Activated CD4-positive, alpha-beta T cell treated with anti-CD3 and anti-CD28 coated beads, Interleukin-2, amount 10 ng/mL, durations not matched to agents 24 days and 14 days (primary cell): ENCODE measurements around the gene CSNK2A1. TPM values are rescaled to one million over a fixed set of nuclear protein-coding genes. Genes with fewer than 3 reads are reported as not detected.

Experiments used
- DNase-seq: peaks from one replicate; pipeline ENCODE4 v3.0.0; 2022
- H3K27ac Mint-ChIP-seq: one replicate; pipeline ENCODE4 v1.8.0; 2022; ENCODE audit warnings: mild to moderate bottlenecking, mixed read lengths
- H3K27me3 Mint-ChIP-seq: one replicate; pipeline ENCODE4 v1.8.0; 2022; ENCODE audit warnings: mixed read lengths
- H3K36me3 Mint-ChIP-seq: one replicate; pipeline ENCODE4 v1.8.0; 2022; ENCODE audit warnings: low read depth, mild to moderate bottlenecking, mixed read lengths
- H3K4me1 Mint-ChIP-seq: one replicate; pipeline ENCODE4 v1.8.0; 2021; ENCODE audit warnings: mixed read lengths
- H3K4me3 Mint-ChIP-seq: one replicate; pipeline ENCODE4 v1.8.0; 2022; ENCODE audit warnings: mild to moderate bottlenecking, moderate library complexity, mixed read lengths
- H3K9me3 Mint-ChIP-seq: one replicate; pipeline ENCODE4 v1.8.0; 2021; ENCODE audit warnings: mixed read lengths
- intact Hi-C: fragments of 100-400 bp; cut with micrococcal nuclease; formaldehyde crosslinking; loops from one replicate; pipeline ENCODE4 v1.15.1; 2023
- total RNA-seq: library from RNA; stranded (reverse); gene quantifications from 2 replicates; pipeline ENCODE4 v1.2.3, GENCODE V29; 2022

The CSNK2A1 gene
- total RNA-seq, 1 donor from 2014 or later = 179 TPM

DNA sequence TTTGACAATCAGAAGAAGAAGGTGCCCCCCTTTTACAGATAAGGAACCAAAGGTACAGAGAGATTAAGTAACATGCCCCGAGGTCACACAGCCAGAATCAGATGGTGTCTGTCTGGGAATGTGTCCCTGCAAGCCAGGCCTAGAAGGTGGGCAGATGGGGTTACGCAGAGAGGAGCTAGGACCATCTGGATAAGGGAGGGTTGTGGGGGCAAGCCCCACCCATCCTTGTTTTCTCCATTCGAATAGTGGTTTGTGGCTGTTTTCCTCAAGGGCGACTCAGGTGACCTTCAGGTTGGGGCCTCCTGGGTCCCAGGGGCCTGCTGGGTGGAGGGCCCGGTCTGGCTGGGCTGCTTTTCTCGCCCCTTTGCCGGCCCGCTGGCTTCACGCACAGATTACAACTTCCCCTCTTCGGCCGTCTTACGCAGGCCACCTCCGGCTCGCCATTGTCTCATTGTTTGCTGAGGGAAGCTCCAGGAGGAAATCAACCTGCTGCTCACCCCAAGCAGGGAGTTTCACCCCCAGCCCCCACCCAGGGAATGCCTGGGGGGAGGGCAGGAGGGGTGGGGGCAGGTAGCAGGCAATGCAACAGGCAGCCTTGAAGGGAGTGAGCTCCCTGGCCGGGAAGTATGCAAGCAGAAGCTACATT is 30.8 kb upstream of the CSNK2A1 start:
- intact Hi-C loops = no loop called here
- Mint-ChIP-seq H3K4me1 (no peaks in the 10 kb centered on the region), H3K27ac (no peak overlapping the region), H3K9me3 (no peaks in the 10 kb centered on the region), H3K4me3 (no peak overlapping the region), H3K36me3 (no peaks in the 10 kb centered on the region), H3K27me3 (peaks cover 27% of the 10 kb centered on the region)
- no peak for DNase-seq

GRCh38 chr20:573414-574296 is 30.1 kb upstream of the CSNK2A1 start:
- intact Hi-C loops = no loop called here
- H3K27me3 Mint-ChIP-seq = peaks cover 30% of the 10 kb centered on the region

GRCh38 chr20:572727-573126 is 29.1 kb upstream of the CSNK2A1 start:
- DNase-seq = no peak
- Mint-ChIP-seq H3K36me3 (no peaks in the 10 kb centered on the region), H3K4me1 (no peaks in the 10 kb centered on the region), H3K27ac (no peak overlapping the region), H3K27me3 (peaks cover 31% of the 10 kb centered on the region), H3K9me3 (no peaks in the 10 kb centered on the region), H3K4me3 (no peak overlapping the region)
- intact Hi-C loops = no loop called here

More at GRCh38 chr20:573414-574296, 30.1 kb upstream of the CSNK2A1 start:
- no peaks in the 10 kb centered on the region for H3K9me3 Mint-ChIP-seq
- H3K4me1 Mint-ChIP-seq = no peaks in the 10 kb centered on the region
- H3K36me3 Mint-ChIP-seq = no peaks in the 10 kb centered on the region
- no peak overlapping the region for H3K27ac Mint-ChIP-seq
- H3K4me3 Mint-ChIP-seq = no peak overlapping the region
- DNase-seq = no peak

GRCh38 chr20:571754-572441 is 28.3 kb upstream of the CSNK2A1 start:
- H3K4me1 Mint-ChIP-seq = no peaks in the 10 kb centered on the region
- no peak for DNase-seq
- H3K9me3 Mint-ChIP-seq = no peaks in the 10 kb centered on the region
- intact Hi-C loops = no loop called here
- no peak overlapping the region for H3K27ac Mint-ChIP-seq
- H3K27me3 Mint-ChIP-seq = peaks cover 34% of the 10 kb centered on the region
- H3K36me3 Mint-ChIP-seq = no peaks in the 10 kb centered on the region
- no peak overlapping the region for H3K4me3 Mint-ChIP-seq

DNA sequence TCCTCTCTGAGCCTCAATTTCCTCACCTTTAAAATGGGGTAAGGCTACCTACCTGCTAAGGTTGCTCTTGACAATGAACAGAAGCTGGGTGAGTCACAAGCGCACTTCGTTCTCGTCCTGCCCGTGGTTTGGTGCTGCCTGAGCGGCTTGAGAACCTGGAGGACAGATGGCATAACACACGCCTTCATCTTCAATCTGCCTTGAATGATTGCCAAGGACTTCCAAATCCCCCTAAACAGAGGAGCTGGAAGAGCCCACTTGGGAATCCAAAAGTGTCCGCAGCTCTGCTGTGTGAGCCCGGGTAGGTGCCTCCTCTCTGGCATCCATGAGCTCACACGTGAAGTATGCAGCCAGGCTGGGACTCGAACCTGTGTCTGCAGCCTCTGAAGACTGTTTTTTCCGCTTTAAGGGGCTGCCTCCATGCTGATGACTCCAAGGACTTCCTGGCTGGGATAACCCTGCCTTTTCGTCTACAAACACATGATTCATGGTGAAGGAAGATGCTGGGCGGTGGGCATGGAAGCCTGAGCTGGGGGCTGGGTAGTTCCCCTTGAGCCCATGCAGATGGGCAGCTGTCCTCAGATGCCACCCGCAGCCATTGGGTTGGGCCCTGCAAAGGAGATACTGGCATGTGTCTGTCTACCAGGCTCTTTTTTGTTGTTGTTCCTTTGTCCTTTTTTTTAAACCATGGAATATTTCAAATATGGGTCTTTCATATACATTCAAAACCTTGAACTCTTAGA is 25.3 kb upstream of the CSNK2A1 start:
- intact Hi-C loops = no loop called here
- Mint-ChIP-seq H3K4me3 (no peak overlapping the region), H3K27ac (no peak overlapping the region), H3K9me3 (no peaks in the 10 kb centered on the region), H3K27me3 (peaks cover 28% of the 10 kb centered on the region), H3K4me1 (no peaks in the 10 kb centered on the region), H3K36me3 (no peaks in the 10 kb centered on the region)
- no peak for DNase-seq

GRCh38 chr20:568097-568652 is 24.6 kb upstream of the CSNK2A1 start:
- H3K36me3 Mint-ChIP-seq = no peaks in the 10 kb centered on the region

GRCh38 chr20:564192-564591 is 20.6 kb upstream of the CSNK2A1 start:
- H3K36me3 Mint-ChIP-seq = no peaks in the 10 kb centered on the region
- no peaks in the 10 kb centered on the region for H3K4me1 Mint-ChIP-seq
- no peak overlapping the region for H3K4me3 Mint-ChIP-seq
- H3K9me3 Mint-ChIP-seq = no peaks in the 10 kb centered on the region
- H3K27me3 Mint-ChIP-seq = peaks cover 19% of the 10 kb centered on the region
- DNase-seq = no peak
- no peak overlapping the region for H3K27ac Mint-ChIP-seq
- intact Hi-C loops = no loop called here

More at GRCh38 chr20:568097-568652, 24.6 kb upstream of the CSNK2A1 start:
- no peak overlapping the region for H3K4me3 Mint-ChIP-seq
- H3K27ac Mint-ChIP-seq = no peak overlapping the region
- no peaks in the 10 kb centered on the region for H3K4me1 Mint-ChIP-seq
- intact Hi-C loops = no loop called here
- no peak for DNase-seq
- H3K27me3 Mint-ChIP-seq = peaks cover 23% of the 10 kb centered on the region
- H3K9me3 Mint-ChIP-seq = no peaks in the 10 kb centered on the region

DNA sequence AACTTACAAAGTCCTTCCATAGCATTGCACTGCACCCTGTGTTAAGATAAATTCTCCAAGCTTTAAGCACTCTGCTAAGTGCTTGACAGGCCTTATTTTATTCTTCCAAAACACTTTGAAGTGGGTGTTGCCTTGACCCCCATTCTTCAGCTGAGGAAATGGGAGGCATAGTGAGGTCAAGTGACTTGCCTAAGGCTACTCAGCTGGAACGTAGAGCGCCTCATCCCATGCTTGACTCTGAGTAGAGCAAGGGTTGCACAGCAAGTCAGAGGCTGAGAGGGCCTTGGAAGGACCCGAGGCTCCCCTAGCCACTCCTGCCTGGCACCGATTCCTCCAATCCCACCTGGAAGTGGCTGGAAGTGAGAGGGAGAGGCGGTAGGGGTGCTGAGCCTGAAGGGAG is 19.6 kb upstream of the CSNK2A1 start:
- Mint-ChIP-seq H3K27ac (no peak overlapping the region), H3K36me3 (no peaks in the 10 kb centered on the region), H3K4me3 (no peak overlapping the region), H3K9me3 (no peaks in the 10 kb centered on the region), H3K4me1 (no peaks in the 10 kb centered on the region), H3K27me3 (peaks cover 14% of the 10 kb centered on the region)
- intact Hi-C loops = no loop called here
- DNase-seq = no peak

DNA sequence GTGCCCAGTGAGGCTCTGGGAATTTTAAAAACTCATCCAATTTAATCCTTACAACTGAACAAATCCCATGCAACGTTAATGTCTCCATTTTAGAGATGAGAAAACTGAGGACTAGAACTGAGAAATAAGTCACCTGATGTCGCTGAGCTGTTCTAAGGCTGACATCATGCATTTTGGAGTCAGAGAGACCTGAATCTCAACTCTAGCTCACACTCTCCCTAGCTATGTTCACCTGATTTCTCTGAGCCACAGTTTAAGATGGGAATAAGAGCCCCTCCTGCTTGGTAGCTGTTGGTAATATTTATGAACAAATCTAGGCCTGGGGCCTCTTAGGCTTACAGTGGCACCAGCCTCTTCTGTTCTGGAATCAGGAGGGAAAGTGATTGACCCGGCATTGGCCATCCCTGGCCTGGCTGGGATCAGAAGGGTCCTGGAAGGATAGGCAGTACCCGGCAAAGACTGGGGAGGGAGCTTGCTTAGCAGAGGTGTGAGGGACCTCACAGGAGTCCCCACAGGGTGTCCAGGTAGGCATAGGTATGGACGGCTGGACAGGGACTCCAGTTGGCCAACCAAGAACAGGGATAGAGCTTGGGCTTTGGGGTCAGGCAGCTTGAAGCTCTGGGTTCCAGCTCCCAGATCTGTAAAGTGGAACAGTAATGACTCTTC is 18.8 kb upstream of the CSNK2A1 start:
- intact Hi-C loops = loop anchor here (1.0 kb wide), 1 partner anchor 83 kb away; no protein-coding TSS in a partner anchor
- DNase-seq = no peak
- H3K4me3 Mint-ChIP-seq = no peak overlapping the region
- H3K4me1 Mint-ChIP-seq = peaks cover 3% of the 10 kb centered on the region
- no peaks in the 10 kb centered on the region for H3K36me3 Mint-ChIP-seq
- no peak overlapping the region for H3K27ac Mint-ChIP-seq
- H3K27me3 Mint-ChIP-seq = peaks cover 13% of the 10 kb centered on the region
- H3K9me3 Mint-ChIP-seq = no peaks in the 10 kb centered on the region

DNA sequence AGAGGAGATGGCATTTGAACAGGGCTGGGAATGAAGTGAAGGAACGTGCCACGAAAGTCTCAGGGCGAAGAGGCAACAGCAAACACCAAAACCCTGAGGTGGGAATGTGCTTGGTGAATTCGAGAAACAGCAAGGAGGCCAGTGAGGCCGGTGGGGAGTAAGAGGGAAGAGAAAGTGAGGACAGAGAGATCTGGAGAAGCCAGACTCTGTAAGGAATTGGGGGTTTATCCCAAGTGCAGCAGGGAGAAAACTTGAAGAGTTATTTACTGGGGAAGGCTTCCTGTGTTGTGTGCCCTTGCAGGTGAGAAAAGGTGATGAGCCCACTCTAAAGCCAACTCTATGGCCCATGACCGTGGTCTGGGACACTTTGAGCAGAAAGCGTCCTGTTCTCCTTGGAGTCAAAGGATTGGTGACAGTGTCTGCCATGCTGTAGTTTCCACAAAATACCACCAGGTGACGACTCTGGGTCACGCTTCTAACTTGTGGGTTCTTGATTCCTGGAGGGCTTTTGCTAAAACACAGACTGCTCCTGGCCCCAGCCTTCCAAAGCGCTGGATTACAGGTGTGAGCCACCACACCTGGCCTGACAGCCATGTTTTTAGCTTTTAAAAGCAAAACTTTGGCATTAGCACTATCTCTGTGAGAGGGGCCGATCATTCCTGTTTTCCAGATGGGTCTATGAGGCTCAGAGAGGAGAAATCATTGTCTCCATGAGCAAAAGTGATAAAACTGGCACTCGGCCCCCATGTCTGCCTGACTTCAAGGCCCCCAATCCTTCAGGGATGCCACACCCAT is 18.0 kb upstream of the CSNK2A1 start:
- Mint-ChIP-seq H3K4me1 (peaks cover 3% of the 10 kb centered on the region), H3K9me3 (no peaks in the 10 kb centered on the region), H3K27me3 (peaks cover 14% of the 10 kb centered on the region), H3K27ac (no peak overlapping the region), H3K4me3 (no peak overlapping the region), H3K36me3 (no peaks in the 10 kb centered on the region)
- peak; percentile 86 for DNase-seq
- intact Hi-C loops = loop anchor here (1.0 kb wide), 3 partner anchors 84 to 178 kb away; no protein-coding TSS in a partner anchor

DNA sequence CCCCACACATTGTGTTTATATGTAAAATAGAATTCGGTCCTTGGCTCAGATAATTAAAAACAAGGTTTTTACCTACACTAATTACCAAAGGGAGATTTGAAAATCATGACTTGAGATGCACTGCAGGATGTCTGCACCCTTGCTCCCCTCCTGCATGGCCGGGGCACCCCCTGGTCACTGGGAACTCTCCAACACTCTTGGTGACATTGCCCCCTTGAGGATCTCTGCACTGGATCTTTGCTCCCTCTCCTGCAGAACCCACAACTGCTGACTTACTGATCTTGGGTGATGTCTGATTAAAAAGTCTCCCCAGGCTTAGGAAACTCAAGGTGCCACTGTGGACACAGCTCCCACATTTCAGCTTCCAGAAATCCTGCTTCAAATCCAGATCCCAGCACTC is 17.1 kb upstream of the CSNK2A1 start:
- H3K4me3 Mint-ChIP-seq = no peak overlapping the region

DNA sequence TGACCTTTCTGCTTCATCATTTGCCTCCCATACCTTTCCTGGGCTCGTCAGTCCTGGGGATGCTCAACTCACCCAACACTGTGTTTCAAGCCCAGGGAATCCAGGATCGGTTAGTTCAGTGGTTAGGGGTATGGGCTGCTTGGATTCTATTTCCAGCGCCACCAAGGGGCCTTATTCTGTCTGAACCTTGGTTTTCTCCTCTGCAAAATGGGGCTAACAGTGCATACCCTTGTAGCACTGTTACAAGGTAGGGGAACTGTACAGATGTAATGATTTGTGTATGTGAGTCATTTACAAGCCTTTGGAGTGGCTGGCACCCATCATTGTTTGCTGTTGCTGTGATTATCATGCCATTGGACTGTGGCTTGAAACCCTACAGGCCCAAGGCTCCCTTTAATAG is 14.5 kb upstream of the CSNK2A1 start:
- no peaks in the 10 kb centered on the region for H3K9me3 Mint-ChIP-seq
- H3K27ac Mint-ChIP-seq = no peak overlapping the region
- no peak for DNase-seq
- H3K4me1 Mint-ChIP-seq = peaks cover 3% of the 10 kb centered on the region
- intact Hi-C loops = no loop called here
- peaks cover 34% of the 10 kb centered on the region for H3K27me3 Mint-ChIP-seq
- H3K4me3 Mint-ChIP-seq = no peak overlapping the region
- no peaks in the 10 kb centered on the region for H3K36me3 Mint-ChIP-seq

More for the DNA sequence above, 17.1 kb upstream of the CSNK2A1 start:
- no peak overlapping the region for H3K27ac Mint-ChIP-seq
- intact Hi-C loops = loop anchor here (1.0 kb wide), 2 partner anchors 107 to 179 kb away; no protein-coding TSS in a partner anchor
- H3K27me3 Mint-ChIP-seq = peaks cover 18% of the 10 kb centered on the region
- DNase-seq = no peak
- H3K4me1 Mint-ChIP-seq = peaks cover 3% of the 10 kb centered on the region
- no peaks in the 10 kb centered on the region for H3K9me3 Mint-ChIP-seq
- no peaks in the 10 kb centered on the region for H3K36me3 Mint-ChIP-seq
